ENCODE data around the gene TYMS. TPM values are rescaled to one million over a fixed set of nuclear protein-coding genes. Genes with fewer than 3 reads are reported as not detected.

TYMS gene
- total and polyA plus RNA-seq, 2 donors (not counting 1 experiment from before 2014, with no cell fraction given): 0.34 to 1.1 TPM

DNA sequence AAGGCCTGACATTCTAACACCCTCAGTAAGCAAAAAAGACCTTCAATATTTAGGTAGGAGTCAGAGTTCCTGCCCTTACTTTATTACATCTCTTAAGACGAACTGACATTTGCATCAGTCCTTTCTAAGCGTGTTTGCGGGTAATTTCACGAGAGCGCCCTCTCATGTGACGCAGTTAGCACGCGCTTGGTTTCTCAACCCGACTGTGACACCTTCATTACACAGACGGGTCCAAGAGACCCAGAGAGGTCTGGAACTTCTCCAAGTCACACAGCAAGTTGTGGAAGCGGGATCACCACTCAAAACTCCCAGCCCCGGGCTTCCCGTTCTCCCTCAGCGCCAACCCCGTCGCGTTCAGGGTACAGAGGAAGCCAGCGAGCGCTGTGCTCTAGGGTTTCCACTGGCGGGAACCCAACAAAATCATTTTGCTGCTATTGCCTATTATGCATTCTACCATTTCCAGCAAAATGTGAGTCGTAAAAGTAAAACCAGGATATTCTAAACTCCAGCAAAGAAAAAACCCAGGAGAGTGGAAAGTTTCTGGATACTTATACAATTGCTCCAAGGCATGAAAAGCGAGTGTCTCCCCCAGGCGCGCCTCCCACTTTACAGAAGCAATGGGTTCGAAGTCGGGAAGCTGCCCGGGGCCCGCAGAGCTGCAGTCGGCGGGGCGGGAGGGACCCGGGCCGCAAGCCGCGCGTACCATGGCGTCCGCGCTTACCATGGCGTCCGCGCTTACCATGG is 54.4 kb downstream of the TYMS start:
- Histone ChIP-seq H3K9me3 (ENCODE audit: control extremely low read depth in 1 of 3, control insufficient read depth in 2 of 3, insufficient read depth in 1 of 3, low read length in 2 of 3) (peaks cover 0 to 12% (median 2%) of the 10 kb centered on the region in 3 donors), H3K79me2 (ENCODE audit: control insufficient read depth, insufficient read depth, low read length) (no peaks in the 10 kb centered on the region), H3K9ac (ENCODE audit: low read length) (peak overlapping the region; percentile 71), H3K27ac (ENCODE audit: low read length in 2 of 2) (peak overlapping the region in 1 of 2 donors; percentile 55), H3K27me3 (replicated peaks in 1 of 4; ENCODE audit: control extremely low read depth in 1 of 4, control insufficient read depth in 3 of 4, insufficient read depth in 4 of 4, low read length in 3 of 4) (peaks cover 0 to 15% (median 0%) of the 10 kb centered on the region in 4 experiments), H4K20me1 (ENCODE audit: control insufficient read depth, insufficient read depth, low read length, poor library complexity, severe bottlenecking) (no peaks in the 10 kb centered on the region), H3K4me2 (replicated peaks; ENCODE audit: low read depth, low read length, poor library complexity, severe bottlenecking) (peak overlapping the region; percentile 82), H3K4me3 (ENCODE audit: control extremely low read depth in 1 of 5, extremely low read depth in 1 of 5, insufficient read depth in 1 of 5, low read depth in 2 of 5, low read length in 4 of 5) (peak overlapping the region; percentile 45 to 78 (median 53)), H2AFZ (ENCODE audit: insufficient read depth, low read depth, low read length, poor library complexity, severe bottlenecking) (peak overlapping the region; percentile 66), H3K4me1 (ENCODE audit: control insufficient read depth in 2 of 2, insufficient read depth in 2 of 2, low read length in 2 of 2) (peaks cover 8 to 15% of the 10 kb centered on the region in 2 donors), H3K36me3 (replicated peaks in 1 of 2; ENCODE audit: control extremely low read depth in 1 of 2, control insufficient read depth in 1 of 2, extremely low read depth in 1 of 2, insufficient read depth in 2 of 2, low read length in 1 of 2) (no peaks in the 10 kb centered on the region)
- Mint-ChIP-seq H3K9me3 (ENCODE audit: insufficient read depth) (no peaks in the 10 kb centered on the region), H3K4me1 (peaks cover 12% of the 10 kb centered on the region), H3K4me3 (peak overlapping the region; percentile 80), H3K27me3 (peaks cover 4% of the 10 kb centered on the region), H3K27ac (peak overlapping the region; percentile 82)
- TF ChIP-seq EZH2 (IDR thresholded peaks at IDR 0.05; ENCODE audit: borderline replicate concordance, insufficient read depth, low read depth, low read length, poor library complexity, severe bottlenecking): no peak
- TF ChIP-seq, protein P1, sequence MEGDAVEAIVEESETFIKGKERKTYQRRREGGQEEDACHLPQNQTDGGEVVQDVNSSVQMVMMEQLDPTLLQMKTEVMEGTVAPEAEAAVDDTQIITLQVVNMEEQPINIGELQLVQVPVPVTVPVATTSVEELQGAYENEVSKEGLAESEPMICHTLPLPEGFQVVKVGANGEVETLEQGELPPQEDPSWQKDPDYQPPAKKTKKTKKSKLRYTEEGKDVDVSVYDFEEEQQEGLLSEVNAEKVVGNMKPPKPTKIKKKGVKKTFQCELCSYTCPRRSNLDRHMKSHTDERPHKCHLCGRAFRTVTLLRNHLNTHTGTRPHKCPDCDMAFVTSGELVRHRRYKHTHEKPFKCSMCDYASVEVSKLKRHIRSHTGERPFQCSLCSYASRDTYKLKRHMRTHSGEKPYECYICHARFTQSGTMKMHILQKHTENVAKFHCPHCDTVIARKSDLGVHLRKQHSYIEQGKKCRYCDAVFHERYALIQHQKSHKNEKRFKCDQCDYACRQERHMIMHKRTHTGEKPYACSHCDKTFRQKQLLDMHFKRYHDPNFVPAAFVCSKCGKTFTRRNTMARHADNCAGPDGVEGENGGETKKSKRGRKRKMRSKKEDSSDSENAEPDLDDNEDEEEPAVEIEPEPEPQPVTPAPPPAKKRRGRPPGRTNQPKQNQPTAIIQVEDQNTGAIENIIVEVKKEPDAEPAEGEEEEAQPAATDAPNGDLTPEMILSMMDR (IDR thresholded peaks at IDR 0.05): no peak
- CTCF ChIA-PET: interaction anchor here (0.9 kb wide), 1 partner anchor 119 kb away, joined by 3 read pairs; no protein-coding TSS in a partner anchor
- intact Hi-C loops (cut with micrococcal nuclease): loop anchor here (5.0 kb wide), 1 partner anchor 445 kb away; the partner anchor contains the start of gene THOC1
- WGBS (ENCODE audit: insufficient coverage): under 1% methylated on average over 34 of the region's 42 CpGs
- POLR2A ChIA-PET: no interaction called here
- DNase-seq (peak; percentile 83), ATAC-seq (ENCODE audit: low read depth) (peak; percentile 40)
